RWPE1 (cell line): ENCODE results near the gene OR6B3.

ENCODE experiments used
- CTCF ChIA-PET: fragments of 350-600 bp; sonication (Branson Sonifier 250); formaldehyde crosslinking; extraction: SDS; loops from one replicate; lab custom pipeline; 2021; lab: Yijun Ruan, JAX
- POLR2A ChIA-PET: fragments of 400-600 bp; formaldehyde crosslinking; extraction: SDS; loops from one replicate; lab custom pipeline; 2020; ENCODE audit warnings: antibody characterized with exemption; ENCODE audit not compliant: low non-redundant PET; lab: Yijun Ruan, JAX
- DNase-seq: peaks from one replicate; pipeline ENCODE4 v3.0.0; 2012; ENCODE audit warnings: low spot score
- H3K27ac ChIP-seq: fragments of 450-650 bp; 2 replicates; pipeline ENCODE4 v1.5.1; 2017
- TF ChIP-seq, protein P1 (sequence below): fragments of 450-650 bp; conservative IDR thresholded peaks from 2 replicates; pipeline ENCODE4 v1.5.1; 2017; ENCODE audit warnings: low read depth, mild to moderate bottlenecking

Gene OR6B3

DNA sequence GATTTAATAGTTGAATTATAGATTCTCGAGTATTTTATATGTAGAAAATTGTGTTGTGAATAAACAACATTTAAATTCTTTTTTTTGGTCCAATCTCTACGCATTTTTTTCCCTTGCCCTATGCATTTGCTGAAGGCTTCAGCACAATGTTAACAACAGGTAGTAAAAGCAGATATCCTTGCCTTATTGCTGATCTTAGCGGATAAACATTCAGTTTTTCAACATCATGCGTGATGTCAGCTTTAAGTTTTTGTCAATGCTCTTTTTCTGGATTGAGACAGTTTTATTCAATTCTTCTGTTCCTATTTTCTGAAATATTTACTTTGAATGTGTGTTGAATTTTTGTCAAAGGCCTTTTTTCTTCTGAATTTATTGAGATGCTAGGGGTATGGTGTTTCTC lies 11.6 kb upstream of the OR6B3 start:
- H3K27ac ChIP-seq: no peak overlapping the region
- CTCF ChIA-PET: no interaction called here
- POLR2A ChIA-PET: no interaction called here
- TF ChIP-seq, protein P1, sequence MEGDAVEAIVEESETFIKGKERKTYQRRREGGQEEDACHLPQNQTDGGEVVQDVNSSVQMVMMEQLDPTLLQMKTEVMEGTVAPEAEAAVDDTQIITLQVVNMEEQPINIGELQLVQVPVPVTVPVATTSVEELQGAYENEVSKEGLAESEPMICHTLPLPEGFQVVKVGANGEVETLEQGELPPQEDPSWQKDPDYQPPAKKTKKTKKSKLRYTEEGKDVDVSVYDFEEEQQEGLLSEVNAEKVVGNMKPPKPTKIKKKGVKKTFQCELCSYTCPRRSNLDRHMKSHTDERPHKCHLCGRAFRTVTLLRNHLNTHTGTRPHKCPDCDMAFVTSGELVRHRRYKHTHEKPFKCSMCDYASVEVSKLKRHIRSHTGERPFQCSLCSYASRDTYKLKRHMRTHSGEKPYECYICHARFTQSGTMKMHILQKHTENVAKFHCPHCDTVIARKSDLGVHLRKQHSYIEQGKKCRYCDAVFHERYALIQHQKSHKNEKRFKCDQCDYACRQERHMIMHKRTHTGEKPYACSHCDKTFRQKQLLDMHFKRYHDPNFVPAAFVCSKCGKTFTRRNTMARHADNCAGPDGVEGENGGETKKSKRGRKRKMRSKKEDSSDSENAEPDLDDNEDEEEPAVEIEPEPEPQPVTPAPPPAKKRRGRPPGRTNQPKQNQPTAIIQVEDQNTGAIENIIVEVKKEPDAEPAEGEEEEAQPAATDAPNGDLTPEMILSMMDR: no peak
- DNase-seq: no peak

DNA sequence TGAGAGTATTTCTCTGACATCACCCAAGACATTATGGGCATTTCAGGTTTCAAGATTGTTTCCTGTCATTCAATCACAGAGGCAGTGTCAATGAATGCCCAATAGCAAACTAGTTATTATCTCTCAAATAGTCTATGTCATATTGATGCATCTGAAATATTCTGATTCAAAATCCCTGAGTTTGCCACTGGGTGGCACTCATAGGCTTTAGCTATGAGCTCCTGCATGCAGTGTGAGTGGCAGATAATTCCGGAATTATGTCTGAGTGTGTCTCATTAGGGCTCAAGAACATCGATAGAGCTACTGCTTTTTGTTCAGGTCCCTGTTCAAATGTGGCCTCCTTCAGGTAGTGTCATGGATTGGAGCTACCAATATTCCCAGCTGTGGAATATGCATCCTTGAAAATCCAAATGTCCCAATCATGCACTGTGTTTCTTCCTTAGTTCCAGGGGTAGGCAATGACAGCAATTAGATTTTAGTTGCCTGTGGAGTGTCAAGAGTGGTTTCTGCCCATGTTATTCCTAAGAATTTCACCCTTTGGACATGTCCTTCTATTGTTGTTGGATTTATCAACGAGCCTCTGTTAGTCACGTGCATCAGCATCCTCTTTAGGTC lies 7.8 kb upstream of the OR6B3 start:
- no peak overlapping the region for H3K27ac ChIP-seq
- ChIA-PET CTCF (interaction anchor here (0.6 to 3.4 kb wide), 5 partner anchors 14 to 91 kb away, joined by 3 to 67 read pairs (median 4); partner anchors contain the start of gene OTOS), POLR2A (interaction anchor here (0.6 kb wide), 1 partner anchor 17 kb away, joined by 3 read pairs; no protein-coding TSS in a partner anchor)
- TF ChIP-seq, protein P1: peak; percentile 75
- peak; percentile 48 for DNase-seq

DNA sequence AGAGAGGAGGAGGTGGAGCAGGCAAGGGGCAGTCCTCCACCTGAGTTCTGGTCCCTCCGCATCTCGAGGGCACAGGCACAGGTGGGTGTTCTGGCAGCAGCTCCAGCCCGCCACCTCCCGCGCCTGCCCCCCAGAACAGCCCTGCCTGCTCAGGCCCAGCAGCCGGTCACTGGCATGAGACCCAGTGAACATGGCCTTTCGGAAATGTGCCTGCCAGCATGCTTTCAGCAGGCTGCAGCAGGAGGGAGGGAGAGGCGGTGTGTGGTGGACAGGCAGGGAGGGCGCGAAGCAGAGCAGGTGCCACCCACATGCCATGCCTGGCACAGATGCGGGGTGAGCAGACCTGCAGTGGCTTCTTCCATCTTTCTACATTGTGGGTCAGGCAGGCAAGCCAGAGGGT lies 3.4 kb upstream of the OR6B3 start:
- no peak overlapping the region for H3K27ac ChIP-seq
- TF ChIP-seq, protein P1: no peak
- no peak for DNase-seq
- CTCF ChIA-PET: interaction anchor here (0.7 to 0.9 kb wide), 2 partner anchors 13 to 87 kb away, joined by 3 read pairs; no protein-coding TSS in a partner anchor
- POLR2A ChIA-PET: no interaction called here

DNA sequence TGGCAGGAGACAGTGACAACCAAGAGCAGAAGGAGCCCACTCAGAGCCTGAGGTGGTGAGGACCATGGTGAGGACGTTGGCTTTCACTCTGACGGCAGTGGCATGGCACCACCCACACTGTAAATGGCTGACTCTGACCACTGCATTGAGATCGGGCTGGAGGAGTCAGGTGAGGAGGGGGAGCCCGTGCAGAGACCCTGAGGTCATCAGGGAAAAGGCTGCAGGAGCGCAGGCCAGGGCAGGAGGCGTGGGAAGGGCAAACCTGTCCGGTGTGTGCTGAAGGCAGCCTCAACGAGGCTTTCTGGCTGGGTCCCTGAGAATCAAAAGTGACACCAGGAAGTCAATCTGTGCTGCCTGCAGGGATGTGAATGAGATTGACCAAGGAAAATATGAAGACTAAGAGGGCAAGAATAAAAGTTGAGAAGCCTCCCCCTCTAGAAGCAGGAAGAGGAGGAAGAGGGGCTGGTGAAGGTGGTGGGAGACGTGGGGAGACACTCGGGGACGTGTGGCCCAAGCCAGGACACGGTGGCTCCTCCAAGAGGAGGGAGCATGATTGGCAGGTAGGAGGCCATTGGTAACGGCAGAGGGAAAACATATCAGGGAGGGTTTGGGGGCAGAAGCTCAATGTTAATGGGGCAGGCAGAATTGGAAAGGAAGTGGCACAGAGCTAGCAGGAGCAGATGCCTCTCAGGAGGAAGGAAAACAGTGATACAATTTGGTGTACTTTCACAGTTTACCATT lies 2.0 kb upstream of the OR6B3 start:
- ChIA-PET CTCF (interaction anchor here (0.7 kb wide), 1 partner anchor 57 kb away, joined by 3 read pairs; no protein-coding TSS in a partner anchor), POLR2A (no interaction called here)
- TF ChIP-seq, protein P1: no peak
- no peak overlapping the region for H3K27ac ChIP-seq
- no peak for DNase-seq

DNA sequence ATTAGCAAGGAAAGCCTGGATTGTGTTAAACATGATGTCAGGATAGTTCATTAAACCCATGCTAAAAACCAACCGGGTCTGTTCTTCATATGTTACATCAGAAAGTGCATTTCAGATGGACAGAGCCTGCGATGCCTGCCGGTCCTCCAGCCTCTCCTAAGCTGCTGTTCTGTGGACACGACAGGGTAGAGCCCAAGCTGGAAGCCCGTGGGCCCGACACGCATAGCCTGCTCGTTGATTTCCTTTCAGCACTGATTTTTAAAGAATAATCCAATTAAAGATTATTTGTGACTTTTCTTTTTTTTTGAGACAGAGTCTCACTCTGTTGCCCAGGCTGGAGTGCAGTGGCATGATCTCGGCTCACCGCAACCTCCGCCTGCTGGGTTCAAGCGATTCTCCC lies 797 bp downstream of the OR6B3 start:
- DNase-seq: no peak
- ChIA-PET CTCF (interaction anchor here (0.6 to 1.6 kb wide), 2 partner anchors 7 to 62 kb away, joined by 3 to 4 read pairs; no protein-coding TSS in a partner anchor), POLR2A (interaction anchor here (0.6 kb wide), 1 partner anchor 20 kb away, joined by 3 read pairs; no protein-coding TSS in a partner anchor)
- TF ChIP-seq, protein P1: no peak
- H3K27ac ChIP-seq: no peak overlapping the region

DNA sequence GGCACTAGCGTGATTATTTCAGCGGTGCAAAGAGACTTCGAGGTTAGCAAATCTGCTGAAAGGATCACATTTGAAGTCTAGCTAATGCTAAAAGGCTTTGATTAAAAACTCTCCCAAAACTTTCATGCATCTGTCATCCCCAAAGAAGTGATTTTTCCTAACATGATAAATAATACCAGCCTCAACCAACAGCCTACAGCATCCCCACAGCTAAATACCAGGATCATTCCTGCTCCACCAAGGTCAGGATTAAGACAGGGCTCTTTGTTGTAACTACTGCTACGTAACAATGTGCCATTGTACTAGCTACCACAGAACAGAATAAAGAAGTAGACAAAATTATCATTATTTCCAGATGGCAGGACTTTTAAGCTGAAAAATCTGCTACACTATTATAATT lies 1.6 kb downstream of the OR6B3 start:
- ChIA-PET CTCF (interaction anchor here (1.6 kb wide), 1 partner anchor 8 kb away, joined by 4 read pairs; no protein-coding TSS in a partner anchor), POLR2A (no interaction called here)
- no peak for DNase-seq
- TF ChIP-seq, protein P1: no peak
- H3K27ac ChIP-seq: no peak overlapping the region
